WTC11 (cell line): ENCODE data around the gene LMAN2. TPM values are rescaled to one million over a fixed set of nuclear protein-coding genes. Genes with fewer than 3 reads are reported as not detected.

Experiments used
- ATAC-seq: fragments of 200-7000 bp; cut with Tn5 transposase; 2 replicates; pipeline ENCODE4 v1.10.0; 2021; ENCODE audit warnings: mild to moderate bottlenecking, moderate library complexity
- CTCF ChIA-PET: fragments of 300-600 bp; sonication (Branson Sonifier 250); formaldehyde crosslinking; loops from one replicate; lab custom pipeline; 2021; ENCODE audit warnings: antibody characterized with exemption; lab: Charles Lee
- POLR2A ChIA-PET: fragments of 350-600 bp; sonication (Branson Sonifier 250); formaldehyde crosslinking; loops from one replicate; lab custom pipeline; 2021; ENCODE audit warnings: antibody characterized with exemption; lab: Charles Lee
- DNase-seq: peaks from one replicate; pipeline ENCODE4 v3.0.0; 2021; ENCODE audit warnings: low spot score
- H3K27ac Mint-ChIP-seq: 2 replicates; pipeline ENCODE4 v1.8.0; 2021; ENCODE audit warnings: mixed read lengths
- H3K27me3 Mint-ChIP-seq: 2 replicates; pipeline ENCODE4 v1.8.0; 2021; ENCODE audit warnings: low read depth, mild to moderate bottlenecking, moderate library complexity, mixed read lengths
- H3K36me3 Mint-ChIP-seq: 2 replicates; pipeline ENCODE4 v1.8.0; 2021; ENCODE audit warnings: mixed read lengths
- H3K4me1 Mint-ChIP-seq: 2 replicates; pipeline ENCODE4 v1.8.0; 2022; ENCODE audit warnings: mixed read lengths
- H3K4me3 Mint-ChIP-seq: 2 replicates; pipeline ENCODE4 v1.8.0; 2021; ENCODE audit warnings: mild to moderate bottlenecking, moderate library complexity, mixed read lengths
- H3K9me3 Mint-ChIP-seq: 2 replicates; pipeline ENCODE4 v1.8.0; 2021; ENCODE audit warnings: mixed read lengths
- CREM ChIP-seq: sonication (generic); formaldehyde crosslinking; IDR thresholded peaks from 2 replicates; pipeline ENCODE4 v1.8.1; 2022; ENCODE audit warnings: mild to moderate bottlenecking, missing genetic modification reagents, moderate library complexity
- EMX1 ChIP-seq: fragments of 250-450 bp; sonication (Bioruptor Pico); IDR thresholded peaks from 2 replicates; pipeline ENCODE4 v1.8.0; 2021; ENCODE audit warnings: mild to moderate bottlenecking
- FOXJ3 ChIP-seq: sonication (generic); formaldehyde crosslinking; IDR thresholded peaks from 2 replicates; pipeline ENCODE4 v1.9.0; 2021; ENCODE audit warnings: missing genetic modification reagents, mild to moderate bottlenecking, borderline replicate concordance
- GABPB1 ChIP-seq: sonication (generic); formaldehyde crosslinking; IDR thresholded peaks from 2 replicates; pipeline ENCODE4 v1.8.1; 2023; ENCODE audit warnings: mild to moderate bottlenecking, missing genetic modification reagents
- HMGA2 ChIP-seq: fragments of 250-450 bp; sonication (Bioruptor Pico); IDR thresholded peaks from 2 replicates; pipeline ENCODE4 v1.4.0; 2021; ENCODE audit warnings: mild to moderate bottlenecking, moderate library complexity
- JAZF1 ChIP-seq: fragments of 250-450 bp; sonication (Bioruptor Pico); IDR thresholded peaks from 2 replicates; pipeline ENCODE4 v1.9.0; 2021; ENCODE audit warnings: moderate library complexity, mild to moderate bottlenecking, inconsistent platforms
- JUN ChIP-seq: sonication (generic); formaldehyde crosslinking; IDR thresholded peaks from 2 replicates; pipeline ENCODE4 v1.8.0; 2023; ENCODE audit warnings: mild to moderate bottlenecking, missing genetic modification reagents
- MXD4 ChIP-seq: fragments of 250-450 bp; sonication (Bioruptor Pico); IDR thresholded peaks from 2 replicates; pipeline ENCODE4 v1.8.0; 2021; ENCODE audit warnings: mild to moderate bottlenecking, moderate library complexity, borderline replicate concordance
- TEAD1 ChIP-seq: sonication (generic); formaldehyde crosslinking; IDR thresholded peaks from 2 replicates; pipeline ENCODE4 v1.8.0; 2022; ENCODE audit warnings: mild to moderate bottlenecking, missing genetic modification reagents
- TP53 ChIP-seq: sonication (generic); formaldehyde crosslinking; IDR thresholded peaks from 2 replicates; pipeline ENCODE4 v1.8.1; 2023; ENCODE audit warnings: mild to moderate bottlenecking, missing genetic modification reagents
- total RNA-seq: library from RNA; stranded (reverse); gene quantifications from 3 replicates; pipeline ENCODE4 v1.2.3, GENCODE V29; 2021
- TF ChIP-seq, protein P1 (sequence below): sonication (generic); formaldehyde crosslinking; IDR thresholded peaks from 2 replicates; pipeline ENCODE4 v1.8.0; 2022; ENCODE audit warnings: mild to moderate bottlenecking, missing genetic modification reagents
- TF ChIP-seq, protein P2 (sequence below): sonication (generic); formaldehyde crosslinking; IDR thresholded peaks from 2 replicates; pipeline ENCODE4 v1.8.1; 2023; ENCODE audit warnings: mild to moderate bottlenecking, missing genetic modification reagents, borderline replicate concordance
- TF ChIP-seq, protein P3 (sequence below): sonication (generic); formaldehyde crosslinking; IDR thresholded peaks from 2 replicates; pipeline ENCODE4 v1.8.1; 2023; ENCODE audit warnings: mild to moderate bottlenecking, missing genetic modification reagents, moderate library complexity
- TF ChIP-seq, protein P4 (sequence below): sonication (generic); formaldehyde crosslinking; conservative IDR thresholded peaks from 2 replicates; pipeline ENCODE4 v1.8.1; 2022; ENCODE audit warnings: mild to moderate bottlenecking, missing genetic modification reagents
- TF ChIP-seq, protein P5 (sequence below): sonication (generic); formaldehyde crosslinking; IDR thresholded peaks from 2 replicates; pipeline ENCODE4 v1.8.1; 2023; ENCODE audit warnings: mild to moderate bottlenecking, missing genetic modification reagents
- TF ChIP-seq, protein P6 (sequence below): sonication (generic); formaldehyde crosslinking; IDR thresholded peaks from 2 replicates; pipeline ENCODE4 v1.8.1; 2022; ENCODE audit warnings: missing genetic modification reagents, borderline replicate concordance

Gene LMAN2
- total RNA-seq, 1 experiment from 2014 or later = 162 TPM

DNA sequence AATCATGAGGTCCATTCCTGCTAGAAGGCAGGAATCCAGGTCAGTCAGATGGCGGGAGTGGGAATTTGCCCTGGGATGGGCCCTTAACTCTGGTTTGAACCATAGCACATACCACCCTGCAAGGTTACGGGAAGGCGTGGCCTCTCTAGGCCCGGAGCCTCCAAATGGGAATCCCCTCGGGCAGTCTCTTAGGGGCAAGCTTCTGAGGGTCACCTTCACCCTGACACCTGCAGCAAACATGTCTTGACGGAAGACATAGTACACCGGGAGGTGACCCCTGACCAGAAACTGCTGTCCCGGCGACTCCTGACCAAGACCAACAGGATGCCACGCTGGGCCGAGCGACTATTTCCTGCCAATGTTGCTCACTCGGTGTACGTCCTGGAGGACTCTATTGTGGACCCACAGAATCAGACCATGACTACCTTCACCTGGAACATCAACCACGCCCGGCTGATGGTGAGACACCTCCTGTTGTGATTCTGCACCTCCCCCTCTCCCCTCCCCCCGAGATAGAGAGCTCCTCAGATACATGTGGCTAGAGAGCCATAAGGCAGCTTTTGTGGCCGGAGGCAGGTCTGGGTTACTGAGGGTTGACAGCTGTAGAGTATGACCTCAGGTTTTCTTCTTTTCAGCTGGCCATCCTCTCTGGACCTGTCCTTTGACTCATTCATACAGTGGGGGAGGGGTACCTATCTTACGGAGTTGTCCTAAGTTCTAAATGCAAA, 46.9 kb downstream of the LMAN2 start:
- CTCF ChIA-PET = interaction anchor here (0.6 kb wide), 1 partner anchor 66 kb away, joined by 6 read pairs; no protein-coding TSS in a partner anchor
- Mint-ChIP-seq H3K36me3 (peaks cover 29% of the 10 kb centered on the region), H3K4me3 (peak overlapping the region; percentile 93), H3K27me3 (no peaks in the 10 kb centered on the region), H3K4me1 (peaks cover 28% of the 10 kb centered on the region), H3K9me3 (no peaks in the 10 kb centered on the region), H3K27ac (peak overlapping the region; percentile 82)
- DNase-seq (no peak), ATAC-seq (no peak)
- POLR2A ChIA-PET = interaction anchor here (0.6 kb wide), 2 partner anchors 220 to 491 kb away, joined by 4 read pairs; no protein-coding TSS in a partner anchor
- TF ChIP-seq, protein P1, sequence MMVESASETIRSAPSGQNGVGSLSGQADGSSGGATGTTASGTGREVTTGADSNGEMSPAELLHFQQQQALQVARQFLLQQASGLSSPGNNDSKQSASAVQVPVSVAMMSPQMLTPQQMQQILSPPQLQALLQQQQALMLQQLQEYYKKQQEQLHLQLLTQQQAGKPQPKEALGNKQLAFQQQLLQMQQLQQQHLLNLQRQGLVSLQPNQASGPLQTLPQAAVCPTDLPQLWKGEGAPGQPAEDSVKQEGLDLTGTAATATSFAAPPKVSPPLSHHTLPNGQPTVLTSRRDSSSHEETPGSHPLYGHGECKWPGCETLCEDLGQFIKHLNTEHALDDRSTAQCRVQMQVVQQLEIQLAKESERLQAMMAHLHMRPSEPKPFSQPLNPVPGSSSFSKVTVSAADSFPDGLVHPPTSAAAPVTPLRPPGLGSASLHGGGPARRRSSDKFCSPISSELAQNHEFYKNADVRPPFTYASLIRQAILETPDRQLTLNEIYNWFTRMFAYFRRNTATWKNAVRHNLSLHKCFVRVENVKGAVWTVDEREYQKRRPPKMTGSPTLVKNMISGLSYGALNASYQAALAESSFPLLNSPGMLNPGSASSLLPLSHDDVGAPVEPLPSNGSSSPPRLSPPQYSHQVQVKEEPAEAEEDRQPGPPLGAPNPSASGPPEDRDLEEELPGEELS (CRISPR knock-in tag) = no peak
- TF ChIP-seq, protein P2, sequence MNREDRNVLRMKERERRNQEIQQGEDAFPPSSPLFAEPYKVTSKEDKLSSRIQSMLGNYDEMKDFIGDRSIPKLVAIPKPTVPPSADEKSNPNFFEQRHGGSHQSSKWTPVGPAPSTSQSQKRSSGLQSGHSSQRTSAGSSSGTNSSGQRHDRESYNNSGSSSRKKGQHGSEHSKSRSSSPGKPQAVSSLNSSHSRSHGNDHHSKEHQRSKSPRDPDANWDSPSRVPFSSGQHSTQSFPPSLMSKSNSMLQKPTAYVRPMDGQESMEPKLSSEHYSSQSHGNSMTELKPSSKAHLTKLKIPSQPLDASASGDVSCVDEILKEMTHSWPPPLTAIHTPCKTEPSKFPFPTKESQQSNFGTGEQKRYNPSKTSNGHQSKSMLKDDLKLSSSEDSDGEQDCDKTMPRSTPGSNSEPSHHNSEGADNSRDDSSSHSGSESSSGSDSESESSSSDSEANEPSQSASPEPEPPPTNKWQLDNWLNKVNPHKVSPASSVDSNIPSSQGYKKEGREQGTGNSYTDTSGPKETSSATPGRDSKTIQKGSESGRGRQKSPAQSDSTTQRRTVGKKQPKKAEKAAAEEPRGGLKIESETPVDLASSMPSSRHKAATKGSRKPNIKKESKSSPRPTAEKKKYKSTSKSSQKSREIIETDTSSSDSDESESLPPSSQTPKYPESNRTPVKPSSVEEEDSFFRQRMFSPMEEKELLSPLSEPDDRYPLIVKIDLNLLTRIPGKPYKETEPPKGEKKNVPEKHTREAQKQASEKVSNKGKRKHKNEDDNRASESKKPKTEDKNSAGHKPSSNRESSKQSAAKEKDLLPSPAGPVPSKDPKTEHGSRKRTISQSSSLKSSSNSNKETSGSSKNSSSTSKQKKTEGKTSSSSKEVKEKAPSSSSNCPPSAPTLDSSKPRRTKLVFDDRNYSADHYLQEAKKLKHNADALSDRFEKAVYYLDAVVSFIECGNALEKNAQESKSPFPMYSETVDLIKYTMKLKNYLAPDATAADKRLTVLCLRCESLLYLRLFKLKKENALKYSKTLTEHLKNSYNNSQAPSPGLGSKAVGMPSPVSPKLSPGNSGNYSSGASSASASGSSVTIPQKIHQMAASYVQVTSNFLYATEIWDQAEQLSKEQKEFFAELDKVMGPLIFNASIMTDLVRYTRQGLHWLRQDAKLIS (CRISPR knock-in tag) = no peak
- TF ChIP-seq HMGA2 (CRISPR knock-in tag) (no peak), EMX1 (CRISPR knock-in tag) (no peak), GABPB1 (CRISPR knock-in tag) (no peak), TP53 (CRISPR knock-in tag) (no peak), FOXJ3 (CRISPR knock-in tag) (no peak), TEAD1 (CRISPR knock-in tag) (no peak), MXD4 (CRISPR knock-in tag) (no peak)
- TF ChIP-seq, protein P3, sequence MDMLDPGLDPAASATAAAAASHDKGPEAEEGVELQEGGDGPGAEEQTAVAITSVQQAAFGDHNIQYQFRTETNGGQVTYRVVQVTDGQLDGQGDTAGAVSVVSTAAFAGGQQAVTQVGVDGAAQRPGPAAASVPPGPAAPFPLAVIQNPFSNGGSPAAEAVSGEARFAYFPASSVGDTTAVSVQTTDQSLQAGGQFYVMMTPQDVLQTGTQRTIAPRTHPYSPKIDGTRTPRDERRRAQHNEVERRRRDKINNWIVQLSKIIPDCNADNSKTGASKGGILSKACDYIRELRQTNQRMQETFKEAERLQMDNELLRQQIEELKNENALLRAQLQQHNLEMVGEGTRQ (CRISPR knock-in tag) = no peak
- TF ChIP-seq, protein P4, sequence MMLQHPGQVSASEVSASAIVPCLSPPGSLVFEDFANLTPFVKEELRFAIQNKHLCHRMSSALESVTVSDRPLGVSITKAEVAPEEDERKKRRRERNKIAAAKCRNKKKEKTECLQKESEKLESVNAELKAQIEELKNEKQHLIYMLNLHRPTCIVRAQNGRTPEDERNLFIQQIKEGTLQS (CRISPR knock-in tag) = no peak
- TF ChIP-seq, protein P5, sequence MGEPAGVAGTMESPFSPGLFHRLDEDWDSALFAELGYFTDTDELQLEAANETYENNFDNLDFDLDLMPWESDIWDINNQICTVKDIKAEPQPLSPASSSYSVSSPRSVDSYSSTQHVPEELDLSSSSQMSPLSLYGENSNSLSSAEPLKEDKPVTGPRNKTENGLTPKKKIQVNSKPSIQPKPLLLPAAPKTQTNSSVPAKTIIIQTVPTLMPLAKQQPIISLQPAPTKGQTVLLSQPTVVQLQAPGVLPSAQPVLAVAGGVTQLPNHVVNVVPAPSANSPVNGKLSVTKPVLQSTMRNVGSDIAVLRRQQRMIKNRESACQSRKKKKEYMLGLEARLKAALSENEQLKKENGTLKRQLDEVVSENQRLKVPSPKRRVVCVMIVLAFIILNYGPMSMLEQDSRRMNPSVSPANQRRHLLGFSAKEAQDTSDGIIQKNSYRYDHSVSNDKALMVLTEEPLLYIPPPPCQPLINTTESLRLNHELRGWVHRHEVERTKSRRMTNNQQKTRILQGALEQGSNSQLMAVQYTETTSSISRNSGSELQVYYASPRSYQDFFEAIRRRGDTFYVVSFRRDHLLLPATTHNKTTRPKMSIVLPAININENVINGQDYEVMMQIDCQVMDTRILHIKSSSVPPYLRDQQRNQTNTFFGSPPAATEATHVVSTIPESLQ (CRISPR knock-in tag) = no peak

DNA sequence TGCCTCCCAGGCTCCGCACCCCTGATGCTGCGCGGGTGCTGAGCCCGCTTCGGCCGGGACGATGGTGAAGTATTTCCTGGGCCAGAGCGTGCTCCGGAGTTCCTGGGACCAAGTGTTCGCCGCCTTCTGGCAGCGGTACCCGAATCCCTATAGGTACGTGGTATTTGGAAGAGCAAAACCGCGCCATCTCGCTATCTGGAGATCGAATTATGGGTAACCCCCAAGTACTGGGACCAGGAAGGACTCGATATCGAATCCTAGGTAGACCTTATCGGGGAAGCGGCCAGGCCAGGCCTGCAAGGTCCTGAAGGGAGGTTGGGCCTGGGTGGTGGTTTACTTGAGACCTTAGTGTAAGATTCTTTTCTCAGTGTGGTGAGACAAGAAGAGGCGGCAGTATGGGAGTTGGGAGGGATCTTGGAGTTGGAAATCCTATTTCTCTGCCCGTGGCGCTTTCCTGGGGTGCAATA, 47.5 kb downstream of the LMAN2 start:
- Mint-ChIP-seq H3K4me1 (peaks cover 34% of the 10 kb centered on the region), H3K27me3 (no peaks in the 10 kb centered on the region), H3K36me3 (peaks cover 29% of the 10 kb centered on the region), H3K4me3 (peak overlapping the region; percentile 93), H3K27ac (peak overlapping the region; percentile 82), H3K9me3 (no peaks in the 10 kb centered on the region)
- ATAC-seq (no peak), DNase-seq (no peak)
- ChIA-PET POLR2A (interaction anchor here (1.2 kb wide), 1 partner anchor 8 kb away, joined by 6 read pairs; no protein-coding TSS in a partner anchor), CTCF (interaction anchor here (1.0 to 2.2 kb wide), 5 partner anchors 14 to 192 kb away, joined by 3 to 7 read pairs (median 5); no protein-coding TSS in a partner anchor)
- TF ChIP-seq TEAD1 (CRISPR knock-in tag) (no peak), JUN (CRISPR knock-in tag) (0 out of 2 replicates have a peak, but pooled peaks have one; percentile 77), CREM (CRISPR knock-in tag) (0 out of 2 replicates have a peak, but pooled peaks have one; percentile 11), JAZF1 (no peak)
- TF ChIP-seq, protein P6, sequence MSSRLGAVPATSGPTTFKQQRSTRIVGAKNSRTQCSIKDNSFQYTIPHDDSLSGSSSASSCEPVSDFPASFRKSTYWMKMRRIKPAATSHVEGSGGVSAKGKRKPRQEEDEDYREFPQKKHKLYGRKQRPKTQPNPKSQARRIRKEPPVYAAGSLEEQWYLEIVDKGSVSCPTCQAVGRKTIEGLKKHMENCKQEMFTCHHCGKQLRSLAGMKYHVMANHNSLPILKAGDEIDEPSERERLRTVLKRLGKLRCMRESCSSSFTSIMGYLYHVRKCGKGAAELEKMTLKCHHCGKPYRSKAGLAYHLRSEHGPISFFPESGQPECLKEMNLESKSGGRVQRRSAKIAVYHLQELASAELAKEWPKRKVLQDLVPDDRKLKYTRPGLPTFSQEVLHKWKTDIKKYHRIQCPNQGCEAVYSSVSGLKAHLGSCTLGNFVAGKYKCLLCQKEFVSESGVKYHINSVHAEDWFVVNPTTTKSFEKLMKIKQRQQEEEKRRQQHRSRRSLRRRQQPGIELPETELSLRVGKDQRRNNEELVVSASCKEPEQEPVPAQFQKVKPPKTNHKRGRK (CRISPR knock-in tag) = no peak
